Thymus (tissue), 11 donors: ENCODE measurements around the gene CCDC167. TPM values are rescaled to one million over a fixed set of nuclear protein-coding genes. Genes with fewer than 3 reads are reported as not detected.

Experiments used
- DNase-seq, 9 donors: peaks; one replicate each; pipeline ENCODE4 v3.0.0-alpha.2; 2013; ENCODE audit warnings: low spot score in 9 of 9, low read depth in 6 of 9, missing footprints in 1 of 9
- H3K27ac ChIP-seq, 2 donors: one replicate each; pipeline ENCODE4 v1.5.1; 2013; ENCODE audit warnings: control low read depth in 1 of 2, low read depth in 1 of 2, low read length in 1 of 2, mild to moderate bottlenecking in 1 of 2, moderate library complexity in 1 of 2
- H3K27me3 ChIP-seq, 2 donors: one replicate each; pipeline ENCODE4 v1.5.1; 2013; ENCODE audit warnings: low read length in 1 of 2; ENCODE audit not compliant: control insufficient read depth in 2 of 2, insufficient read depth in 1 of 2
- H3K36me3 ChIP-seq, 2 donors: one replicate each; pipeline ENCODE4 v1.5.1; 2013; ENCODE audit warnings: low read length in 1 of 2, mild to moderate bottlenecking in 1 of 2, moderate library complexity in 1 of 2; ENCODE audit not compliant: control insufficient read depth in 2 of 2, insufficient read depth in 2 of 2
- H3K4me1 ChIP-seq, 2 donors: one replicate each; pipeline ENCODE4 v1.5.1; 2013; ENCODE audit warnings: low read length in 2 of 2; ENCODE audit not compliant: control insufficient read depth in 2 of 2, insufficient read depth in 2 of 2
- H3K4me3 ChIP-seq, 2 donors: one replicate each; pipeline ENCODE4 v1.5.1; 2013; ENCODE audit warnings: low read length in 2 of 2, control low read depth in 1 of 2, mild to moderate bottlenecking in 1 of 2
- H3K9me3 ChIP-seq, 2 donors: one replicate each; pipeline ENCODE4 v1.5.1; 2013; ENCODE audit warnings: low read length in 1 of 2, mild to moderate bottlenecking in 1 of 2; ENCODE audit not compliant: control insufficient read depth in 2 of 2, insufficient read depth in 1 of 2
- WGBS: extraction: QIAGEN DNeasy Blood & Tissue Kit; methylation state at CpG from one replicate; pipeline ENCODE4 v1.1.7; 2013; 5-methylcytosine and 5-hydroxymethylcytosine counted together
- polyA plus RNA-seq: library from polyadenylated mRNA; stranded (reverse); fragments of 200-250 nt; gene quantifications from one replicate; pipeline ENCODE4 v1.2.3, GENCODE V29; 2013
- total RNA-seq: library from RNA; stranded (reverse); fragments of 120-200 nt; gene quantifications from one replicate; pipeline ENCODE4 v1.2.4, GENCODE V29; 2013
- donor health status: healthy.

The CCDC167 gene
- total and polyA plus RNA-seq, 2 donors: 54.9 to 122 TPM

DNA sequence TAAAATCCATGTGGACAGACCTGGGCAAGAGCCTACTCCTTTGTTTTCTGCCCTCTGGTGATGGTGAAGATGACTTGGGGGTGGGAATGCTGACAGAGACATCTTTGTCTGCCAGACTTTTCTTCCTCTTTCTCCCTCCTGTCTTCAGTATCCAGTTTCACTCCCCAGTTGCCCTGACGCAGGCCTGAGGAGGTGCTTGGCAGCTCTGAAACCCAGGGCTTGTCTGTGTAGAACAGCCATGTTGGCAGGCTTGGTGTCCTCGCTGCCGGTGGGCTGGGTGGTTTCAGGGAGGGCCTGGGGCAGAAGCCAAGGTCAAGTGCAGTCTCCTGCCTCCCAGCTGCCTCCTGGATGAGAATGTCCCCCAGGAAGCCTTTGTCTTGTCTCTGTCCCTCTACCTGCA, 22.5 kb downstream of the CCDC167 start:
- Histone ChIP-seq H3K27me3 (no peaks in the 10 kb centered on the region), H3K36me3 (peaks cover 99 to 100% of the 10 kb centered on the region in 2 donors), H3K9me3 (peaks cover 0 to 1% of the 10 kb centered on the region in 2 donors), H3K4me3 (no peak overlapping the region), H3K27ac (no peak overlapping the region), H3K4me1 (no peaks in the 10 kb centered on the region)
- DNase-seq: no peak
- WGBS: 96% methylated on average over 3 of the region's 3 CpGs

DNA sequence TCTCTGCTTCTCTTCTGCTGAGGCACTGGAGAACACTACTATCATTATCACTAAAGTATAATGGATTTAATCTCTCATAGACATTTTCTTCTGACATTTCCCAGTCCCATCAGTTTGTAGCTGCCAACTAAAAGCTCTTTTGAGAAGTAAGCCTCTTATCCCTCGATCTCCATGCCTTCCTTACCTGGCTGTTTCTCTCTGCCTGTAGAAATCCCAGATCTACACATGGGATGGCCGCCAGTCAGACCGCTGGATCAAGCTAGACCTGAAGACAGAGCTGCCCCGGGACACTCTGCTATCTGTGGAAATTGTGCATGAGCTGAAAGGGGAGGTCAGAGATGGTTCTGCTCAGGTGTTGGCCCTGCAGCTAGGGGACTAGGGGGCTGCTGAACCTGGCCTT, 25.4 kb downstream of the CCDC167 start:
- Histone ChIP-seq H3K27me3 (no peaks in the 10 kb centered on the region), H3K9me3 (peaks cover 0 to 1% of the 10 kb centered on the region in 2 donors), H3K4me1 (no peaks in the 10 kb centered on the region), H3K4me3 (no peak overlapping the region), H3K36me3 (peaks cover 86 to 87% of the 10 kb centered on the region in 2 donors), H3K27ac (no peak overlapping the region)
- over 99% methylated on average over 4 of the region's 4 CpGs for WGBS
- DNase-seq: no peak

DNA sequence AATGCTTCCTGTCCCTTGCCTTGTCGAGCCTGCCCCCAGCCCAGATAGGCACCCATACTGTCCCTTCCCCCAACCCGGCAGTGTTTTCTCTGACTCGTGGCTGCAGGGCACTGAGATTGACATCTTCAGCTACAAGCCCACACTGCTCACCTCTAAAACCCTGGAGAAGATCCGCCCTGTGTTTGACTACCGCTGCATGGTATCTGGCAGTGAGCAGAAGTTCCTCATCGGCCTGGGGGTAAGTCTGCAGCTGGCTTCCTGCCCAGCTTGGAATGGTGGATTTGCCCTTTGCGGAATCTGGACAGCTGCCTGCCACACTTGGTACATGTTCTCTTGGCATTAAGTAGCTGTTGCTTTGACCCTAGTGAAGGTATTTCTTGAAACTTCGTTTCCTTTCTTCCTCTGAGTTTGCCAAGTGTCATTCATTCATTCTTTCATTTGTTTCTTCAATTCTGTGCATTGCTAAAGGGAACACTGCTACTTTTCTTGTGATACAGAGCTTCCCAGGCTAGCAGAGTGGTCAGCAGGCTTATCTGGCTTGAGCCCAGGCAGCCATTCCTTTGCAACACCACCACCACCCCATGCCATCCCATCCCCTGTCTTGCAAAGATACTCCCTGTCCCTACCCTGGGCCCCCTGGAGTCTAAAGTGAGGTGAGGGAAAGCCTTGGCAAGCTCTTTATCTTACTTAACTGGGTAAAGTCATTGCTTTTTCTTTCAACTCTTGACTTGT, 26.2 kb downstream of the CCDC167 start:
- H3K9me3 ChIP-seq: peaks cover 0 to 1% of the 10 kb centered on the region in 2 donors
- 95% methylated on average over 8 of the region's 8 CpGs for WGBS
- H3K27me3 ChIP-seq: no peaks in the 10 kb centered on the region
- no peak overlapping the region for H3K27ac ChIP-seq
- DNase-seq: no peak
- H3K4me1 ChIP-seq: no peaks in the 10 kb centered on the region
- H3K4me3 ChIP-seq: no peak overlapping the region
- peaks cover 79 to 80% of the 10 kb centered on the region in 2 donors for H3K36me3 ChIP-seq

DNA sequence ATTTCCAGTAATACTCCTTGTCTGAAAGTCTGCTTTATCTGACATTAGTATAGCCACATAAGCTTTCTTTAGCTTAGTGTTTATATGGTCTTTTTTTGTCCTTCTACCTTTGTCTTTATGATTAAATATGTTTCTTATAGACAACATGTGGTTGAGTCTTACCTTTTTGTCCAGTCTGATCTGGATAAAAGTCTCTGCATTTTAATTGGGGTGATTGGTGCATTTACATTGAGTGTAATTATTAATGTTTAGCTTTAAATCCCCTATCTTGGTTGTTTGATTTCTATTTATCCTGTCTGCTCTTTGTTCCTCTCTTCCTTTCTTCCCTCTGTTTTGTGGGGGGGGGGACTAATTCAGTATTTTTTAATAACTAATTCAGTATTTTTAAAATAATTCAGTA, 32.0 kb downstream of the CCDC167 start:
- peaks cover 34 to 45% of the 10 kb centered on the region in 2 donors for H3K36me3 ChIP-seq

DNA sequence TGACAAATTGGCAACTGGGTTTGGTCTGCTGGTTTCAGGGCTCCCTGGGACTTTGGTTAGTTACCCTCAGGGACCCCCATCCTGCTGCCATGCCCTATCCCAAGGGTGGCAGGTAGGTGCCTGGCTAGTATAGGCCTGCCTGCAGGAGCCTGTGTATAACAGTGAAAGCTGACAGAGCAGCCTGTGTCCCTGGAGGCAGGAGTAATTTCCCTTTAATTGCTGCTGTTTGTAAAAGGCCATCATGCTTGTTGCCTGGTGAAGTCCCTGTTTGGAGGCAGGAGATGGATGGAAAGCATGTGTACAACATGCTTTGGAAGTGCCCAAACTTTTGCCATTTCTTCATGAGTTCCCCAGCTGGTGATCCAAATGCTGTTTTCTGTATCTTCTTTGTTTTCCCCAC, 36.6 kb downstream of the CCDC167 start:
- H3K9me3 ChIP-seq: no peaks in the 10 kb centered on the region
- H3K4me3 ChIP-seq: no peak overlapping the region
- H3K27me3 ChIP-seq: no peaks in the 10 kb centered on the region
- DNase-seq: no peak
- peaks cover 56 to 67% of the 10 kb centered on the region in 2 donors for H3K36me3 ChIP-seq
- no peak overlapping the region for H3K27ac ChIP-seq
- peaks cover 0 to 5% of the 10 kb centered on the region in 2 donors for H3K4me1 ChIP-seq

More for the DNA sequence above, 32.0 kb downstream of the CCDC167 start:
- Histone ChIP-seq H3K4me1 (no peaks in the 10 kb centered on the region), H3K27ac (no peak overlapping the region), H3K27me3 (no peaks in the 10 kb centered on the region), H3K9me3 (no peaks in the 10 kb centered on the region), H3K4me3 (no peak overlapping the region)
- no peak for DNase-seq

DNA sequence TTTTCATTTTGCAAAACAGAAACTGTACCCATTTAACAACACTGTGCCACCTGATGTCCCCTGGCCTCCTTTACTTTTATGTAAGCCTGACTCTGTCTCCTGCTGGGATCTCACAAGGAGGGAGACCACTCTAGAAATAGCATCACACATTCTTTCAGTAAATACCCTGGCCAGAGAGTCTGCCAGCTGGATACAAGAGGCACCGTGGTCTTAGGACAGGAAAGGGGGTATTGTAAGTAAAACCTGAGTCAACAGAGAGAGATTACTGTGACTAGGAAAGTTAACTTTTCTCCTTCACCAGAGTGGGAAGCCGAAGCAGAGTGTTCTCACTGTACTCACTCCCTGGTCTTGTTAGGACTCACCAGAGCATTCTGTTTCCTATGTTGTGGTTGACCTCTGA, 38.9 kb downstream of the CCDC167 start:
- WGBS: 96% methylated on average over 2 of the region's 2 CpGs
- H3K4me1 ChIP-seq: peaks cover 0 to 14% of the 10 kb centered on the region in 2 donors
- H3K9me3 ChIP-seq: no peaks in the 10 kb centered on the region
- H3K4me3 ChIP-seq: no peak overlapping the region
- DNase-seq: no peak
- H3K27ac ChIP-seq: no peak overlapping the region
- H3K36me3 ChIP-seq: peaks cover 57 to 82% of the 10 kb centered on the region in 2 donors
- H3K27me3 ChIP-seq: no peaks in the 10 kb centered on the region

DNA sequence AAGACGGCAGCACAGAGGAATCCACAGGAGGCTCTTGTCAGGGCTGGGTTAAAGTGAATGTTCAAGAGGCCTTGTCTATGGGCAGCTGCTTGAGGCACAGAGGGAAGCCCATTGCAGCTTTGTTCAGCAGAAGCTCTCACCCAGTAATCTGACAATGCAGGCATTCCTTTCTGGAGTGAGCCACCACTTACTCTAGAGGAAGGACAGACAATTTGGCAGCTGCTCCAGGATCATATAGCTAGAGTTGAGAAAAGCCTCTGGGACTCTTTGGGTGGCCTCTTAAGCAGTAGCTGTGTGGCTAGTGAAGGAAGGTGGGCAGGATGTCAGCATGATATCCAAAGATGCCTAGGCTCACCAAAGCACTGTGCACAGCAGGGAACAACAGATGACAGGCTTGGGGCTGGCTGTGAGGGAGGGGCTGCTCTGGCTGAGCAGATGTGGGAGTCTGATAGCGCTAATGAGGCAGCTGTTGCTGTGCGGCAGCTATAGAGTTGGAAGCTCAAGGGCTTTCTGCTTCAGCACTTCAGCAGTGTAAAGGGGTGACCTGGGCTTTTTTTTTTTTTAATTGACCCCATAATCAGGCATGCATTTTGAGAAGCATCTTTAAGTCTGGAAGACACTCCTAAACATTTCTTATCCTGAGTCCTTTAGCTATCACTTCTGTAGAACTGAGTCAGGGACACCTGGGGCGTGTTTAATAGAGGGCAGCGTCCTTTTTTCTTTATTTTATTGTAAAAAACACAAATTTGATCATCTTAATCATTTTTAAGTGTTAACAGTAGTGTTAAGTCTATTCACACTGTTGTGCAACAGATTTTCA, 39.5 kb downstream of the CCDC167 start:
- Histone ChIP-seq H3K4me1 (peaks cover 0 to 14% of the 10 kb centered on the region in 2 donors), H3K27me3 (no peaks in the 10 kb centered on the region), H3K9me3 (no peaks in the 10 kb centered on the region), H3K4me3 (no peak overlapping the region), H3K27ac (peak overlapping the region in 1 of 2 donors; percentile 21), H3K36me3 (peaks cover 60 to 87% of the 10 kb centered on the region in 2 donors)
- 96% methylated on average over 5 of the region's 5 CpGs for WGBS
- peak in 2 of 9 donors; percentile 29 to 46 for DNase-seq

DNA sequence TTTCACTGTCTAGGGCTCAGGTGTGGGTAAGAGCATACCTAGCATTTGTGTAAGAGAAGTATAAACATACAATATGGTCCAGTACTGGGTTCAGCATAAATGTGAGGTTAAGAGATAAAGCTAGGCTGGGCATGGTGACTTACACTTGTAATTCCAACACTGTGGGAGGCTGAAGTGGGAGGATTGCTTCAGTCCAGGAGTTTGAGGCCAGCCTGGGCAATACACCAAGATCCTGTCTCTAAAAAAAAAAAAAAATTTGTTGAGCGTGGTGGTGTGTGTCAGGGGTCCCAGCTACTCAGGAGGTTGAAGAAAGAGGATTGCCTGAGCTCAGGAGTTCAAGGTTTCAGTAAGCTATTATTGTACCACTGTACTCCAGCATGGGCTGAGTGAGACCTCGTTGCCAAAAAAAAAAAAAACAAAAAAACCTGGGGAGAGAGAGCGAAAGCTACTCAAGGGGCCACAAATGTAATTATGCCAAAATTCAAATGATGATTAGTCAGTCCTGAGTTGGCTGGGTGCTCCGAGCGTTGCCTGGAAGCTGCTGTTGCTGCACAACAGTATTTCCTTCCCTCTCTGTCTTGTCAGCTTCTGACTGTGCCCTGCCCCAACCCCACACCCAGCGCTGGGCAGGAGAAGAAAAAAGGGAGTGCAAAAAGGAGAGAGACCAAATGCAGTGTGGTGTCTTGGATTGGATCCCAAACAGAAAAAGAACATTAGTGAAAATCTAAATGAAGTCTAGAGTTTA, 42.7 kb downstream of the CCDC167 start:
- H3K36me3 ChIP-seq: peaks cover 76 to 95% of the 10 kb centered on the region in 2 donors
- H3K9me3 ChIP-seq: no peaks in the 10 kb centered on the region
- H3K4me1 ChIP-seq: peaks cover 0 to 14% of the 10 kb centered on the region in 2 donors
- H3K4me3 ChIP-seq: no peak overlapping the region
- H3K27ac ChIP-seq: no peak overlapping the region
- no peak for DNase-seq
- WGBS: 93% methylated on average over 6 of the region's 6 CpGs
- H3K27me3 ChIP-seq: no peaks in the 10 kb centered on the region

DNA sequence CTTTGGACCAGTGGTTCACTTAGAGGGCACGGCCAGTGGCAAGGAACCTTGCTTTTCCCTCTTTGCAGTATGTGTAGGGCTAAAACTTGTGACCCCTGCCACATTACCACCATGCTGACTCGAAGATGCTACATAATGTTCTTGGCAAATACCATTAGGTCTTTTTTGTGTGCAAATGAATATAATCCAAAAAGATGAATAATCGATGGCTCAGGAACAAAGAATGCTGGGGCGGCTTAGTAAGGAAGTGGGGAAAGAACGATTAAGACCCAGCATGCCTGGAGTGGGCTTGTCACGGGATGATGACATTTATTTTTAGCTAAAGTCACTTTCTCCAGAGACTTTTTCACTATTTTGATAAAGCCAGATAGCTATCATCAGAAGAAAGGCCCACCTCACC, 43.6 kb downstream of the CCDC167 start:
- Histone ChIP-seq H3K4me3 (no peak overlapping the region), H3K27me3 (no peaks in the 10 kb centered on the region), H3K27ac (no peak overlapping the region), H3K36me3 (peaks cover 76 to 95% of the 10 kb centered on the region in 2 donors), H3K9me3 (no peaks in the 10 kb centered on the region), H3K4me1 (peaks cover 0 to 14% of the 10 kb centered on the region in 2 donors)
- no peak for DNase-seq
- WGBS: 98% methylated on average over 6 of the region's 6 CpGs
